Measurements from ENCODE around the gene INPP5A.

INPP5A gene

DNA sequence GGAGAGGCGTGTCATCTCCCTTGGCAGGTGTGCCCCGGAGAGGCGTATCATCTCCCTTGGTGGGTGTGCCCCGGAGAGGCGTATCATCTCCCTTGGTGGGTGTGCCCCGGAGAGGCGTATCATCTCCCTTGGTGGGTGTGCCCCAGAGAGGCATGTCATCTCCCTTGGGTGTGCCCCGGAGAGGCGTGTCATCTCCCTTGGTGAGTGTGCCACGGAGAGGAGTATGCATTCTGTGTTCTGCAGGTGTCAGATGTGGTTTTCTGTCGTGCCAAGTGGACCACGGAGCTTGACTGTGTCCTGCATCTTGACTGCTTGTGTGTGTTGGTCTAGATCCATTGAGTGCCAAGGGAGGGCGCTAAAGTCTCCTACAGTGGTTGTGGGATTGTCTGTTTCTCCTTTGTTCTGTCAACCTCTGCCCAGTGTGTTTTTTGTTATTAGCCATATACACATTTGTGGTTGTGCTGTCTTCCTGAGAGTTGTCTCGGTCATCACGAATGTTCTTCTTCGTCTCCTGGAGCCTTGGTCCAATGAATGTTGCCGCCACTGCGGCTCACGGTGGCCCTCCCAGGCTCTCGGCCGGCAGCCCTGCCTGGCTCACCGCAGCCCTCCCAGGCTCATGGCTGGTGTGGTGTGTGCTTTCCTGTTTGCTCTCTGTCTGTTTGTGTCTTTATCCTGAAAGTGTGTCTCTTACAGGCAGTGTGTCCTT lies 96.8 kb downstream of the INPP5A start:
- FAIRE-seq, result no peak

DNA sequence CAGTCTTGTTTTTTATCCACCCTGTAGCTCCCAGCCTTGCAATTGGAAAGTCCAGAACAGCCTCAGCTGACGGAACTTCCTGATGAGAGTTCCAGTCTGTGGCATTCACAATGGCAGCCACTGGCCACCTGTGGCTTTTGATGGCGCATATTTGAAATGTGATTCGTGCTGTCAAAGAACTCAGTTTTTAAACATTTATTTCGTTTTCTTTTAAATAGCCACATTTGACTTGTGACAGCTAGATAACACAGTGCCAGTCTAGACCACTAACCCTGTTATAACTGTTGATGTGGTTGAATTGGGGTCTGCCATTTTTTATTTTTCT lies 97.3 kb downstream of the INPP5A start:
- no peak for FAIRE-seq

DNA sequence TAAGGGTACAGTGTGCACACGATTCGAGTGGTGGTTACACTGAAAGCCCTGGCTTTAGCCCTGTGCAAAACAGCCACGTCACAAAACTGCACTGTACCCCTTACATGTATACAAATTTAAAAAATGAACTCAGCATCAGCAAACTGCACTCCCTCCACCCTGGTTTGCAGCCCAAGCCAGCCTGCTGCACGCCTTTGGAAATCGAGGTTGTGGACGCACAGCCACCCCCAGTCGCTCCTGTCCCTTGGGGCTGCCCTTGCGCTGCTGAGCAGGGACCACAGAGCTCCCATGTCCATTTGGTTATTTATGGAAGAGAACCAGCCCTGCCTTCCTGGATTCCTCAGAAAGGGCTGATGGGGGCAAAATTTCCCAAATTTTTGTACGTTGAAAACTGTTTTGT lies 98.8 kb downstream of the INPP5A start:
- no peak for FAIRE-seq

DNA sequence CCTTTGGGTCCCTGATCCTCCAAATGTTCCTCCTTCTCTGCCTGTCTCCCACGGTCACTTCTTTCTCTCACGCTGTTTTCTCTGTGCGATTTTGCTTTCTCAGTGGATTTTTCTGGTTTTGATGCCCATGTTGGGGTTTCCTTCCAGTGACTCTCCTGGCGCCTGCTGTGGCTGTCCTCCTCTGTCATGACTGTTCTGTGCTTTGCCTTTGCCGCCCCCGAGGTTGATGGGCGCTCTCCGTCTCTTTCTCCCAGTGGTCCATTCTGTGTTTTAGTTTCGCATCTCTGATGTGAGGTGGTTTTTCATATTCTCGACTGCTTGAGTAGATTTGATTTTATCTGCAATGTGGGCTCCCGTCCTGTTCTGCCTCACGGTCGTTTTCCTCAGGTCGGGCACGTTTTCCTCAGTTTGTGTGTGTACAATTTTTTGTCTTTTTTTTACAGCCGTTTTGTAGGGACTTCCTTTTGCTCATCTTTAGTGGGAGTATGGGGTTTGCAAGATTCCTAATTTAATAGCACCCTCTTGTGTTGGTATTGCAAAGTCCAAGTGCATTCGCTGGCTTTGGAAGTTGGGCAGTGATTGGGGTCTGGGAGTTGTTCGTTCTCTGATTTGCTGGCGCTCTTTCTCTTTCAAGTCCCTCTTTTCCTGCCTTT lies 100.0 kb downstream of the INPP5A start:
- FAIRE-seq, result peak; percentile 84

DNA sequence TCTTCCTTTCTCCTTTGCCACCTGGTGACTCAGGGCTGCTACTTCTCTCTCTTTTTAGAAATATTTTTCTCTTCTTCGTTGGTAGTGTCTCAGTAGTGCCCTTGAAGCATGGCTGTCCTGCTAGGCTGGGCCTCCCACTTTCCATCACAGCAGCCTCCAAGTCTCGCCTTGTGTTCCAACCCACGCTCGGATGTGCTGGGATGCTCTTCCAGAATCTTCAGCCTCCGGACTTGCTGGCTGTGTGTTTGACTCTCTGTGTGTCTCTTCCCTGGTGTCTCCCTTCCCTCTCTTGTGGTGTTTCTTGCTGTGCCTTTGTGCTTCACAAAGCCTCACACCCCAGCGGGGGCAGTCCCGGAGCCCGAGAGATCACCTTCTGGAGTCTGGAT lies 100.5 kb downstream of the INPP5A start:
- FAIRE-seq, result no peak

DNA sequence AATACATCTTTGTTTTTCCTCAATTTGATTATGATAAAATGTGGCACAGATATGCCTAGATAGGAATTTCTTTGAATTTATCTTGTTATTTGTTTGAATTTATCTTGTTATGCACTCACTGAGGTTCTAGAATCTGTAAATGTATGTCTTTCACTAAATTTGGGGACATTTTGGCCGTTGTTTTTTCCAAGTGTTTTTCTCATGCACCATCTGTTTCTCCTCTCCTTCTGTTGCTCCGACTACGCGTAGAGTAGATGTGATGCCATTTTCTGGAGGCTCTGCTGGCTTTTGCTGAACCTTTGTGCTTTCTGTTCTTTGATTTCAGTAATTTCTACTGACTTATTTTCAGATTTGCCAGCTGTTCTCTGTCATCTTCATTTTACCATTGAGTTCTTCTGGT lies 101.9 kb downstream of the INPP5A start:
- FAIRE-seq, result no peak

DNA sequence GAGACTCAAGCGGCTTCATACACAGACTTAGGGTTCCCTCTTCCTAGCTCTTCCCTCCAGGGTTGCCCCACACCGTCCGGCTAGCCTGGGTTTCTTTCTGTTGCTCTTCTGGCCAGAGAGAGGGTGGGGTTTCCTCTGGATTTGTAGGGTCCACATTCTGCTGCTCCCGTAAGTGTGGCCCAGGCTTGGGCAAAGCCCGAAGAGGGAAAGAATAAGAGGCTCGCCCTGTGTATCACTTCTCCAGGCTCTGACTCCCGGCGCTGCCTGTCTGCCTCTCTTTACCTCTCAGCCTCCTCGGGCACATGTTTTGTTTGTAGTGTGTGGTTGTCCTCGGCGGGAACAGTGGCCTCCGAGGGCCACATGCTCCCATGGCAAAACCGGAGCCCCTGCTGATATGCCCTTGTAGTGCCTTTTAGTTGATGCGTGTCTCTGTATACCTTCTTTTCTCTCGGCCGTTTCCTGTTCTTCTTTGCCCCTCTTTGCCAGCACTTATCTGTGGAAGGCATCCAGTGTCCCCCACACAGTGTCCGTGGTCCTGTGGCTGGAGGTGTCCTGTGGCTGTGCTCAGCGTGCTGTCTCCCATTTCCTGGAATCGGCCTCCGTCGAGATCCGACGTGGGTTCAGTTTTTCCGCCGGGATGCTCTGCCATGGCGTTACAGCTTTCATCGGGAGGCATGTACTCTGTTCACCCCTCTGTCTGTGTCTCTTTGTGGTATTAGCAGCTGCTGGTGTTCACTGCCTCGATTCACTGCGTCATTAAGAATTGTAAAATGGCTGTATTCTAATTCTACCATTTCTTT lies 102.9 kb downstream of the INPP5A start:
- FAIRE-seq, result no peak

DNA sequence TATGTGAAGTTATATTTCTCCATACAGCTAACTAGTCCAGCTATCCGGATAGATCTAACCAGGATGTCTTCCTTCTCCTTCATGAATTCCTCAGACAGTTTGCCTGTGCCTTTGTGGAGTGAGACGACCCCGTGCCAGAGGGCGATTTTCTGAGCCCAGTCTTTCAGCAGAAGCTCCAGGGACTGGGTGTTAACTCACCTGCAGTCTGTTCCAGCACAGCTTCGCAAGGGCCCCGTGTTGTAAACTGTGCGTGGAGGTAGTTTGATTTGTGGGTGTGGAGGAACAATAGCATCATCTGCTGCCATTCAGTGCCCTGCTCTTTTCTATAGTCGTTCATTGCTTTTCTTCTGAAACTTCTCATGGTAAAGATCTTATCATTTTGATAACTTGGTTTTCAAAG lies 103.8 kb downstream of the INPP5A start:
- no peak for FAIRE-seq

DNA sequence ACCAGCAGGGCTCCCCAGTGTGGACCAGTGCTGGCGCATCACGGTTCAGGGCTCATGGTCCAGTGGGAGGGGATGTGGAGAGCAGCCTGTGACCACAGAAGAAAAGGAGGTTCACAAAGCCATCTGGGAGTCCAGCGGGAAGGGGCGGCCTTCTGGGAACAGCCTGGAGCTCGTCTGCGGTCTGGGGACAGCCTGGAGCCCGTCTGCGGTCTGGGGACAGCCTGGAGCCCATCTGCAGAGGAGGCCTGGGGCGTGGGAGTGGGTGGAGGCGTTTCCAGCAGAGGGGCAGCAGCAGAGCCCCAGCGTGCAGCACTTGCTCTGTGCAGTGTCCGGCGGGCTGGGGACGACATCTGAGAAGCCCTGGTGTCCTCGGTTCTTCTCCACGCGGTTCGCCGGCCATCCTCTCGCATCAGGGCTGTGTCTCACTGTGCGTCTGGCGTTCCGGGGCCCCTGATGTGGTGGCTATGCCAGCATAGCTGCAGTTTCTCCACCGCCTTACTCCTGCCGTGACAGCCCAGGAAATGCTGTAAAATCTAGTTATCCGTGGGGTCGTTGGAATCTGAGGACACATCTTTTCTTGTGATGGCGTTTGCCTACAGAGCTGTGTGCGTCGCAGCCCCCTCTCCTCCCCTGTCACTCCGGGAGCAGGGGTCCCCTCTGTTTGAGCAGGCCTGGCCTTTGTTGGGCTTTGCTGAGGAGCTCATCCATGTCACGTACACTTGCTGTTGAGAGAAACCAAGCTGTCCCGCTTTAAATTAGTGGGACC lies 104.6 kb downstream of the INPP5A start:
- no peak for FAIRE-seq

DNA sequence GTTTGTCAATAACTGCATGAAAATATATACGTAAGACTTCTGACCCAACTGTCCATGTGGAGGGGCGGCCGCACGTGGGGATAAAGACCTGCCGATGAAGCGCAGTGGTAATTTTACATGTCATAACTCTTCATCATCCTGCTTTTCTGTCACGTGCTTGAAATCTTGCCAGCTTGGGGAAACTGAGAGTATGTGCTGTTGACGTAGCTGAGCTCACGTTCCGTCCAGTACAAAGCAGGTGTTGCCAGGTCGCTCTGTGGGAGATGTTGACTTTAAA lies 105.1 kb downstream of the INPP5A start:
- FAIRE-seq, result no peak

DNA sequence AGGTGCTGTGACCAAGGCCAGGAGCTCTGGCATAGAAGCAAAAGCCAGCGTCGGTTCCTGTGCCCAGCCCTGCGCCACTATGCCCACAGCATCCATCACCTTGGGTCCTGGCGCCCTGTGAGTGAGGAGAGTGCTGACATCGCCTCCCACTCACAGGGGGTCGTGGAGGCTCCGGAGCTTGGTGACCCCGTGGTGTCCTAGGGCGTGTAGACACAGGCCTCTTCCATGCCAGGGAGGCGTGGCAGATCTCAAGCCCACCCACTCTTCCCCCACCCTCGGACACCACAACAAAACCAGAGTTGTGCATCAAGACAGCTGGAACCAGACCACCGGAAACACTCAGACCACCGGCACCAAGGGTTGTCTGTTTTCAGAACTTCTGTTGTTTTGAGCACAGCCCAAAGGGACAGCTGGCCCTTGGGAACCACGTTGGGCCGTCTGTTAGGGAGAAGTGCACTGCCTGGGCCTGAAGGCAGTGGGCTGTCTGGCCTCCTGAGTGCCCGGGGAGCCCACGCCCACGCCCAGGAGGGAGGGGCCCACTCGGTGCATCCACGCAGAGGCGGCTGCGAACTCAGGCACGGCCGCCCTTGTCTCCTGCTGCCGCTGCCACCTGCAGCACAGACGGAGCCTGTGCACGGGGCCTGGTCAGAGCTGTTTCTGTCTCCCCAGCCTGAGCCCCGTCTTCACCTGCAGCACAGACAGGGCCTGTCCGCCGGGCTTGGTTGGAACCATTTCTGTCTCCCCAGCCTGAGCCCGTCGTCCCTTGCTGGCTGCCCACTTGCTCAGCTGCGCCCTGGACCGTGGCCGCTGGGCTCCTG lies 106.3 kb downstream of the INPP5A start:
- no peak for FAIRE-seq

DNA sequence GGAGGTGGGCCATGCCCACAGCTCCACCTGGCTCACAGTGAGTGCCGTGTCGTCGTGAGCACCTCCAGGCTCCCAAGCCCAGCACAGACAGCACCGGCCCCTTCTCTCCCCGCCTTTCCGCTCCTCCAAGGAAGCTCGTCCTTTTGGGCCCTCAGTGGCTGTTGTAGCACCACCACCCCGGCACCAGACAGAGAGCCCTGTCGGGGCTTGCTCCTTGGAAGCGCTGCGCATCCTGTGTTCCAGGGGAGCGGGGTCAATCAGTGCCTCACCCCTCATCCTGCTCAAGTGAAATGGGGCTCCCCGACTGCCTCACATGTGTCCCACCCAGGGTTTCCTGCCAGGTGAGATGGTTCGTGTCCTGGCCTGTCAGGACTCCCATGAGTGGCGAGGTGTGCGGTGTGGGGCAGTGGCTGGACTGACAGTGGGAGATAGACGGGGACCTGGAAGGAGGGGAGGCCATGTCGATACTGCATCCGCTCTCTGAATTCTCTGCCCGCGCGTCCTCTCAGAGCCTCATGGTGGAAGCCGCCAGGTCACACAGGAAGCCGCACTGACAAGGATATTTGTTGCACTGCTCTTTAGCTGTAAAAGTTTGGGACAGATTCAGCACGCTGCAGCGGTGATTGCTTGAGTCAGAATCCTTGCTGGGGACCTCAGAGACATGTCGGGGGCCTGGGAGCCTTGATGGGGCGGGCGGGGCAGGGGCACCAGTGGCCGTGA lies 107.1 kb downstream of the INPP5A start:
- FAIRE-seq, result no peak

DNA sequence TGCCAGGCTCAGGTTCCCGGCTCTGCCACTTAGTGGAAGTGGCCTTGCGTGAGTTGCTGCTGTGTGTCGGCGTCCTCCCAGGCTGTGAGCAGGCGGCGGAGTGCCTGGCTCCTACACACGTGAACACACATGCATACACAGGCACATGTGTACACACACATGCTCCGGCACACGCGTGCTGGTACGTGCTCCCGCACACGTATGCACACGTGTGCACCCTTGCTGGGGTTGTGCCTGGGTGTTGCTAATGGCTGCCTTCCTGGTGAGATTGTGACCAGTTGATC lies 107.6 kb downstream of the INPP5A start:
- no peak for FAIRE-seq

DNA sequence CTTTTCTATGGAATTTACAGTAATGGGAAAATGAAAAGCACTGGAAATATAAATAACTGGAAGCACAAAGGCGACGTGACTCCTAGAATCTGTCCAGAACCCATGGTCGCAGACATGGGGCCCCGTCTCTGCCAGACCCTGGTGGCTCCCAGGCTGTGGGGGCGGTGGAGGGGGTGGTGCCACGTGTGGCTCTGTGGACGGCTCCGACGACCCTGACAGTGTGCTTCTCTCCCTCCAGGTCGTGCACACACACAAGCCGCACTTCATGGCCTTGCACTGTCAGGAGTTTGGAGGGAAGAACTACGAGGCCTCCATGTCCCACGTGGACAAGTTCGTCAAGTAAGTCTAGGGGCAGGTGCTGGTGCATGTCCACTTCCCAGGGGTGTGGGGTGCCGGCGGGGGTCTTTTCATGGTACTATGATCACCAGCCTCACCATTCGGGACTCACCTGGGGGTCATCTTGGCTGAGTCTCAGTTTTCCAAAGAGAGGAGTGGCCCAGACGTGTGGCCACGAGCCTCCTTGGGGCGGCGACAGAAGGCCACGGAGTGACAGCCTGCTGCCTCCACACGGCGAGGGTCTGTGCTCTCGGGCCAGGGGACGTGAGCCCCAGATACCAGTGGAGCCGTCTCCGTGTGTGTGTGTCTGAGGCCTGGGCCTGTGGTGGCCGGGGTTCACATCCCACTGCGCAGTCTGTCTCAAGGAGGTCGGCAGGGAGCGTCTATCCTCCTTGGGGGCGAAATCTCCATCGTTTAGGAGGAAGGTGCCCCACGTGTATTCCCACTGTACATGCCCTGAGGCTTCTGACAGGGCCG lies 108.2 kb downstream of the INPP5A start:
- FAIRE-seq, result no peak

DNA sequence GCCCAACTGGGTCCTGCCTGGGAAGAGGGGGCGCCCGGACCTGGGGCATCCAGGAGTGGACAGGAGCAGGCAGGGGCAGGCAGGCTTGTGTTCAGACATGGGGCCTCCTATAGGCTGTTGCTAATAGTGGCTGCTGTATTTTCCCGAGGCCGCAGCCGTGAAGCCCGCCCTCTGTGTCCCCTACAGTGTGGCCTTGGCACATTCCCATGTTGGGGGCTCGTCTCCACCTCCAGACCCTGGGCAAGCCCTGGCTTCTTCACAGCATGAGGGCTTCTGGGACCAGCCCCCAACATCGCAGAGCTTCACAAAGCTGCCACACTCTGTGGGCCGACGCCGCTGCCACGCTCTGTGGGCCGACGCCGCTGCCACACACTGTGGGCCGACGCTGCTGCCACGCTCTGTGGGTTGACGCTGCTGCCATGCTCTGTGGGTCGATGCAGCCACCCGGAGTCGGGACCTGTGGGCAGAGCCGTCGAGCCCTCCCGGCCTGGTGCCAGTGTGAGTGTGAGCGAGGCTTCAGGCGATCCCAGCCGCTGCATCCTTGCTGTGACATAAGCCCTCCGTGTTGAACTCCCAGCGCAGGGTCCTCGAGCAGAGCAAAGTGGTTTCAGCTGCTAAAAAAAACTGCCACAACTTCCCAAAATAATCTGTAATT lies 109.0 kb downstream of the INPP5A start:
- FAIRE-seq, result no peak

DNA sequence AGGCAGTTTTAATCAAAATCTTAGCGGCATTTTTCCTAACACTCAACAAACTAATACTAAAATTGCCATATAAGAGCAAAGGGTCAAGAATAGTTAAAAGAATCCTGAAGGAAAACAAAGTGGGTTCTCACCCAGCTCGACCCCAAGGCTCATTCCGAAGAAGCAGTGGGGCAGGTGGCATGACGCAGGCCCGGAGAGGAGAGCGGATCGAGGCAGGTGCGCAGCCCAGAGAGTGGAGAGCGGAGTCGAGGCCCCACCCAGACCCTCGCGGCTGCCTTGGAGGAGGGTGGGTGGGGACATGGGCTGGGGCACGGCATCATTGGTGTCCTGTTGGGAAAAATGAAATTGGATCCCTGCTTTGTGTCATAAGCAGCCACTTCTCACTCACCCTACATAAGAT lies 109.8 kb downstream of the INPP5A start:
- FAIRE-seq, result no peak

DNA sequence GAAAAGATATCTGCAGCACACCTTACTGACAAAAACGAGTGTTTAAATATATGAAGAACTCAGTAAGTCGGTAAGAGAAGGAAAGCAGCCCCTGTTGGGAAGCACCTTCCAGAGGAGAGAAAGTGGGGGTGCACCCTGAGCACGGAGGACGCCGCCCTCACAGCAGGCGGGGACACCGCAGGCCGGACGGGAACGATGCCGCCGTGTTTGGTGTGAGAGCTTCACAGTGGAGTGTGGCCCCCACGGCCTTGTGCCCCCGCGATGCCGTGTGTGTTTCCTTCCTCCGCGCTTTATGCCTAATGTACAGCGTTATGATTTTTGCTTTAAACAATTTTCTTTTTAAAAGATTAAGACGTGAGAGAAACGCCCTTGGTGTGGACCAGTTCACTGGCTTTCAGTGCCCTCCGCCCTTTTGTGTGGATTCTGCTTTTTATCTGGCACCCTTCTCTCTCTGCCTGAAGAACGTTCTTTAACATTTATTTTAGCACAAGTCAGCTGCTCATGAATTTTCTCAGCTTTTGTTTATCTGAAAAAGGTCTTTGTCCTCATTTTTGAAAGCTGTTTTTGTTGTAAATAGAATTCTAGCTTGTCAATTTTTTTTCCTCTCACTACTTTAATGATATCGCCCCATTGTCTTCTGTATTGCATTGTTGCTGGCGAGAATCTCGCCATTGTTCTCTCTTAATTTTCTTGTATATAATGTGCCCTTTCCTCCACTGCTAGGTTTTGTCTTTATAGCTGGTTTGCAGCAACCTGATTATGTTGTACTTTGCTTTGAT lies 110.7 kb downstream of the INPP5A start:
- no peak for FAIRE-seq

DNA sequence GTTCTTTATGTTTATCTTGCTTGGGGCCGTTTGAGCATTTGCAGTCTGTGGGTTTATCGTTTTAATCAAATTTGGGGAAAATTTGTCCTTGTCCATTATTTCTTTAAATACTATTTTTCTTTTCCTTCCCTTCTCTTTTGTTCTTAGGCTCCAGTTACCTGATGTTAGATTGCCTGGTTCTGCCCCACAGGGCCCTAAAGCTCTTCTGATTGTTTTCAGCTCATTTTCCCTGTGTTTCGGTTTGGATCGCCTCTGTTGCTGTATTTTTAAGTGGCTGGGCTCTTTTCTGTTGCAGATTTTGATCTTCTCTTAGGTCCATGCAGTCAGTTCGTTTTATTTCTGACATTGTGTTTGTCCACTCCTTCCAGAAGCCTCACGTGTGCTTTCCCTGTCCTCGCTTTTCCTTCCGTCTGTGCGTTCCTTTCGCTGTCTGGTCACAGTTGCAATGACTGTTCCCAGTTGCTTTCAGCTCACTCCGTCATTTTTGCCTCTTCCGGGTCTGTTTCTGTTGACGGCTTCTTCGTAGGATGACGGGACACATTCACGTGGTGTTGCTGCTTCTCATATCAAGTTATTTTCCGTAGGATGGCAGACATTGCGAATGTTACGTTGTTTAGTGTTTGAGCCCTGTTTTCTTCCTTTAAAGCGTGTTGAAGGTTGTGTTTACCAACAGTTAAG lies 111.4 kb downstream of the INPP5A start:
- no peak for FAIRE-seq

DNA sequence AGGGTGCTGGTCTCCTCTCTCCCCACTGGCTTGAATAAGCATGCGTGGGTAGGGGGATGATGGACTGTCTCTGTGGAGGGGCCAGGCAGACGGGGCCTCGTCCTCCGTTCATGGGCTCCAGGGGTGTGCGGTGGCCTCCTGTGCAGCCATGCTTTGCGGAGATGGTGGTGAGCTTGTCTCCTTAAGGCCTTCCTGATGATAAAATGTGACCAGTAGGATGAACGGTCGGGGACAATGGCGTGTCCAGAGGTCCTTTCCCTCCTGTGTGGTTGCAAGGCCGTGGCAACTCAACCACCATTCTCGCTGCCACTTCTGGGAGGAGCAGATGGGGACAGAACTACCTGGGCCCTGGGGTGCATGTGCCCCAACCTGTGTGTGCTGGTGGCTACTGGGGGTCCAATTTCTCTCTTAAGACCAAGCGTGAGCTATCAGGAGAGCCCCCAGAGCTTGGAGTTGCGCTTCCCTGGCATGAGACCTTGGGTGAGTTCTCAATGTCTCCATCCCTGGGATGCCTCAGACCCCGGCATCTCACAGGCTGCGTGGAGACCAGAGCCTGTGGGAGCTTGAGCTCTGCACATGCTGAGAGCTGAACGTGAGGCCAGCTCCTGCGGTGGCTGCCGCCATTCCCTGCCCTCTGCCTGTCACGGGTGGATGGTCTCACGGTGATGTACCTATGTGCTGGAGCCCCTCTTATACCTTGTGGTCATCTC lies 112.2 kb downstream of the INPP5A start:
- no peak for FAIRE-seq
